IMR-90 (cell line): ENCODE results near the gene WSB1. TPM values are rescaled to one million over a fixed set of nuclear protein-coding genes. Genes with fewer than 3 reads are reported as not detected.

Experiments
- ATAC-seq: fragments of 200-7000 bp; cut with Tn5 transposase; 2 replicates; pipeline ENCODE4 v1.9.1; 2020; ENCODE audit warnings: low read depth, mild to moderate bottlenecking, moderate library complexity
- BruUV-seq: library from RNA; stranded (reverse); fragments of 400-500 nt; replicated peaks from 2 replicates; lab custom pipeline; 2021; lab: Mats Ljungman, UMichigan
- CTCF ChIA-PET: fragments of 300-600 bp; formaldehyde crosslinking; extraction: SDS; loops from one replicate; lab custom pipeline; 2021; ENCODE audit warnings: antibody characterized with exemption; lab: Yijun Ruan, JAX
- POLR2A ChIA-PET: fragments of 300-600 bp; sonication (Branson Sonifier 250); formaldehyde crosslinking; loops from one replicate; lab custom pipeline; 2022; ENCODE audit warnings: antibody characterized with exemption; ENCODE audit not compliant: unreplicated experiment; lab: Charles Lee
- DNase-seq: peaks from one replicate; pipeline ENCODE4 v3.0.0; 2013
- H2AFZ ChIP-seq: replicated peaks from 2 replicates; pipeline ENCODE3; 2013; ENCODE audit warnings: low read length, mild to moderate bottlenecking; ENCODE audit not compliant: poor library complexity
- H2AK5ac ChIP-seq: 2 replicates; pipeline ENCODE4 v1.6.1; 2013; ENCODE audit warnings: low read depth, low read length, inconsistent platforms
- H2AK9ac ChIP-seq: replicated peaks from 2 replicates; pipeline ENCODE3; 2013; ENCODE audit warnings: mild to moderate bottlenecking, low read depth, low read length, moderate library complexity; ENCODE audit not compliant: poor library complexity
- H2BK120ac ChIP-seq: 2 replicates; pipeline ENCODE4 v1.6.1; 2013; ENCODE audit warnings: low read depth, low read length, inconsistent platforms
- H2BK15ac ChIP-seq: 3 replicates; pipeline ENCODE4 v1.6.1; 2013; ENCODE audit warnings: low read depth, low read length, inconsistent platforms
- H2BK20ac ChIP-seq: 2 replicates; pipeline ENCODE4 v1.6.1; 2013; ENCODE audit warnings: low read depth, mild to moderate bottlenecking, inconsistent platforms, low read length, moderate library complexity
- H2BK5ac ChIP-seq: 2 replicates; pipeline ENCODE4 v1.6.1; 2013; ENCODE audit warnings: mild to moderate bottlenecking, low read depth, low read length, inconsistent platforms; ENCODE audit not compliant: poor library complexity, severe bottlenecking
- H3K14ac ChIP-seq: replicated peaks from 2 replicates; pipeline ENCODE4 v1.6.1; 2013; ENCODE audit warnings: low read depth, low read length, inconsistent platforms
- H3K18ac ChIP-seq: 2 replicates; pipeline ENCODE4 v1.6.1; 2013; ENCODE audit warnings: low read depth, low read length, control low read depth
- H3K23ac ChIP-seq: 2 replicates; pipeline ENCODE4 v1.6.1; 2013; ENCODE audit warnings: low read depth, low read length, inconsistent platforms
- H3K27ac ChIP-seq: 2 replicates; pipeline ENCODE4 v1.5.1; 2013; ENCODE audit warnings: mild to moderate bottlenecking, control low read depth, low read length; ENCODE audit not compliant: insufficient read depth
- H3K27me3 ChIP-seq: 2 replicates; pipeline ENCODE4 v1.6.1; 2013; ENCODE audit warnings: low read length; ENCODE audit not compliant: control insufficient read depth, insufficient read depth
- H3K36me3 ChIP-seq: 2 replicates; pipeline ENCODE4 v1.6.1; 2013; ENCODE audit warnings: low read length, mixed read lengths; ENCODE audit not compliant: control insufficient read depth, insufficient read depth
- H3K4ac ChIP-seq: 2 replicates; pipeline ENCODE4 v1.6.1; 2013; ENCODE audit warnings: low read depth, low read length, inconsistent platforms
- H3K4me1 ChIP-seq: 2 replicates; pipeline ENCODE4 v1.6.1; 2013; ENCODE audit warnings: low read length, mixed read lengths; ENCODE audit not compliant: control insufficient read depth, insufficient read depth
- H3K4me2 ChIP-seq: 2 replicates; pipeline ENCODE4 v1.6.1; 2013; ENCODE audit warnings: low read depth, mild to moderate bottlenecking, control low read depth, low read length, moderate library complexity
- H3K4me3 ChIP-seq: 2 replicates; pipeline ENCODE4 v1.5.1; 2013; ENCODE audit warnings: low read depth, mild to moderate bottlenecking, control low read depth, low read length, moderate library complexity; ENCODE audit not compliant: insufficient read depth
- H3K56ac ChIP-seq: 2 replicates; pipeline ENCODE4 v1.6.1; 2013; ENCODE audit warnings: low read length, inconsistent platforms; ENCODE audit not compliant: insufficient read depth; ENCODE audit errors: extremely low read depth
- H3K79me1 ChIP-seq, 2 experiments: 2 replicates each; pipeline ENCODE4 v1.6.1; 2013; ENCODE audit warnings: low read length in 2 of 2, inconsistent platforms in 1 of 2, low read depth in 1 of 2
- H3K9ac ChIP-seq: 2 replicates; pipeline ENCODE4 v1.6.1; 2013; ENCODE audit warnings: low read depth, low read length, control low read depth
- H3K9me1 ChIP-seq: 2 replicates; pipeline ENCODE4 v1.6.1; 2013; ENCODE audit warnings: low read length, inconsistent platforms; ENCODE audit not compliant: insufficient read depth
- H3K9me3 ChIP-seq: 2 replicates; pipeline ENCODE4 v1.6.1; 2013; ENCODE audit warnings: low read length; ENCODE audit not compliant: control insufficient read depth, insufficient read depth
- H4K20me1 ChIP-seq: 2 replicates; pipeline ENCODE4 v1.6.1; 2013; ENCODE audit warnings: low read length, inconsistent platforms; ENCODE audit not compliant: insufficient read depth
- H4K5ac ChIP-seq: 2 replicates; pipeline ENCODE4 v1.6.1; 2013; ENCODE audit warnings: mild to moderate bottlenecking, low read depth, low read length, control low read depth
- H4K8ac ChIP-seq, 2 experiments: 2 replicates each; pipeline ENCODE4 v1.6.1; 2013; ENCODE audit warnings: low read depth in 2 of 2, low read length in 2 of 2, control low read depth in 1 of 2, inconsistent platforms in 1 of 2
- H4K91ac ChIP-seq: 2 replicates; pipeline ENCODE4 v1.6.1; 2013; ENCODE audit warnings: low read depth, low read length, inconsistent platforms; ENCODE audit not compliant: insufficient read depth
- MXI1 ChIP-seq: IDR thresholded peaks from 2 replicates; pipeline ENCODE4 v1.6.1; 2012; ENCODE audit warnings: low read depth, mild to moderate bottlenecking, low read length, moderate library complexity, borderline replicate concordance
- POLR2A ChIP-seq: IDR thresholded peaks from 2 replicates; pipeline ENCODE4 v1.6.1; 2012; ENCODE audit warnings: mild to moderate bottlenecking, low read depth, low read length
- RCOR1 ChIP-seq: IDR thresholded peaks from 2 replicates; pipeline ENCODE4 v1.6.1; 2012; ENCODE audit warnings: mild to moderate bottlenecking, low read length, improper control_type of control experiment; ENCODE audit not compliant: insufficient replicate concordance
- WGBS, 2 experiments: methylation state at CpG; one replicate each; pipeline versions ENCODE4 v1.1.5 to v1.1.7; 2013; ENCODE audit warnings: missing lambda C conversion rate in 2 of 2; ENCODE audit not compliant: insufficient read length in 1 of 2; ENCODE audit errors: extremely low coverage in 2 of 2; 5-methylcytosine and 5-hydroxymethylcytosine counted together
- dilution Hi-C: fragments of 300-500 bp; cut with HindIII; formaldehyde crosslinking; loops from one replicate; pipeline ENCODE4 v1.14.3; 2018; ENCODE audit warnings: low sequenced_read_pairs; ENCODE audit not compliant: unreplicated experiment
- in situ Hi-C: fragments of 300-500 bp; cut with MboI; formaldehyde crosslinking; loops from 3 replicates; pipeline ENCODE4 v1.14.3; 2019; ENCODE audit warnings: low sequenced_read_pairs, inconsistent platforms, mixed read lengths
- intact Hi-C: fragments of 100-400 bp; cut with micrococcal nuclease; formaldehyde crosslinking; loops from 2 replicates; pipeline ENCODE4 v1.10.0; 2022
- polyA plus RNA-seq, 3 experiments: library from polyadenylated mRNA; depleted of rRNA; stranded (reverse); fragments of >200 nt; gene quantifications; 2 replicates each; pipeline ENCODE4 v1.2.3, GENCODE V29; 2012; ENCODE audit warnings: low replicate concordance in 1 of 3
- total RNA-seq: library from RNA; depleted of rRNA; stranded (reverse); fragments of >200 nt; gene quantifications from 2 replicates; pipeline ENCODE4 v1.2.3, GENCODE V29; 2012

The WSB1 gene
- total and polyA plus RNA-seq, 2 of the 4 experiments (the other 2 are of a cell fraction): 140 to 266 TPM

DNA sequence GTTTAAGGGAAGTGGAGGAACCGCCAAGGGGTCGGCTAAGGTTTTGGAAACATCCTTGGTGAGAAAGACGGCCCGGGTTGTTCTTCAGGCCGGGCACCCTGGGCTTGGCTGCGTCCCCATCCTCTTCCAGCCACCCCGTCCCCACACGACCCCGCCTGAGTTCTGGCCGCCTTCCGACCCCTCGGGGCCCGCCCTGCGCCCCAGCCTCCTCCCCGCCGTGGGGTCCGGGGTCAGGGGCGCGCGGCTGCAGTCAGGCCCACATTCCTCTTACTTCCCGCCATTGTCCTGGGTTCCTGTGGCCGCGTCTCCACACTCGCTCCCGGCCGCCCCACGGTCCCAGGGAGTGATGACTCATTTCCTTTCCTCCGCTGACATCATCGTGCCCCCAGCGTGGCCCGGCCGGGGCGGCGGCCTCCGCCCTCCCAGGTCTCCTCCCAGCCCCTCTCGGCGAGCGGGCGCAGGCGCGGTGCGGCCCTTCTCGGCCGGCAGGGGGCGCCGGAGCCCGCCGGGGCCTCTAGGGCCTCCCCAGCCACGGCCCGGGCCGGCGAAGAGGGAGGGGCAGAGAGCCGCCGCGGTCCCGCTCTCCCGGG lies 59.6 kb downstream of the WSB1 start (continued):
- 0 out of 2 replicates have a peak, but pooled peaks have one; percentile 17 for TF ChIP-seq MXI1
- peak; percentile 79; the same call in 1 of the 2 replicates for TF ChIP-seq POLR2A

DNA sequence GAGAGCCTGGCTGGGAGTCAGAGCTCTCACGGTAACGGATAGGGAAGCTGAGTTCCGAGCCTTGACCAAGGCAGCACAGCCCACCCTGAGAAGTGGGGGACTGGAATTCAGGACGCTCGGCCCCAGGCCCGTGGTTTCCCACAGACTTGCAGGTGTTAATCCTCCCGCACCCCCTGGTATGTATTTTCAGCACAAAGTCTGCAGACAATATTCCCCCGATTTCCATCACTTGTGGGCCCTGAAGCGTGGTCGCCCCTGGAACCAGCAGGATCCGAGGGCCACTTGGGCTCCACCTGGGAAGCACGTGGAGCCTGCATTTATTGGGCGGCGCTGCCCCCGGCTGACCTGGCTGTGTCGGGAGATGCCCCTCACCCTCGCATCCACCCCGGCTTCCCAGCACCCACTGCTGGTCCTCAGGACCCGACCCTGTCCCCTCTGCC lies 60.2 kb downstream of the WSB1 start:
- Histone ChIP-seq H3K36me3 (no peaks in the 10 kb centered on the region), H2AFZ (peak overlapping the region; percentile 96), H2AK5ac (peak overlapping the region; percentile 96), H4K8ac (peak overlapping the region; percentile 80 to 96), H4K91ac (peak overlapping the region; percentile 98), H3K18ac (peak overlapping the region; percentile 83), H2BK120ac (peak overlapping the region; percentile 92), H3K56ac (peak overlapping the region; percentile 70; the same call in 1 of the 2 replicates), H3K14ac (peak overlapping the region; percentile 95), H4K20me1 (no peaks in the 10 kb centered on the region), H3K4ac (peak overlapping the region; percentile 92), H3K4me3 (peak overlapping the region; percentile 28), H3K23ac (peak overlapping the region; percentile 90), H3K4me1 (peaks cover 8% of the 10 kb centered on the region), H2BK5ac (peak overlapping the region; percentile 75), H4K5ac (peak overlapping the region; percentile 67), H2BK15ac (peak overlapping the region; percentile 86; the same call in 2 of the 3 replicates), H3K9me1 (peaks cover 6% of the 10 kb centered on the region), H3K9ac (peak overlapping the region; percentile 73), H3K27me3 (no peaks in the 10 kb centered on the region), H3K27ac (peak overlapping the region; percentile 76), H2AK9ac (peak overlapping the region; percentile 88), H3K4me2 (peak overlapping the region; percentile 87), H2BK20ac (peak overlapping the region; percentile 90), H3K9me3 (no peaks in the 10 kb centered on the region), H3K79me1 (peaks cover 7 to 19% of the 10 kb centered on the region in 2 experiments; a peak in 3 of 4 replicates)
- no peak for TF ChIP-seq RCOR1
- ATAC-seq (no peak), DNase-seq (no peak)
- intact Hi-C loops (loop anchor here (5.0 kb wide), 2 partner anchors 78 to 188 kb away; no protein-coding TSS in a partner anchor), dilution Hi-C loops (no loop called here), in situ Hi-C loops (loop anchor here (5.0 kb wide), 1 partner anchor 243 kb away; no protein-coding TSS in a partner anchor)
- WGBS, 2 experiments: 40% methylated on average over 14 of the region's 19 CpGs; no CpG with 5 or more reads in 1 of the 2 experiments
- no TSS peak for BruUV-seq
- CTCF ChIA-PET: interaction anchor here (0.6 to 2.0 kb wide), 8 partner anchors 58 to 247 kb away, joined by 3 to 9 read pairs (median 4); no protein-coding TSS in a partner anchor
- POLR2A ChIA-PET: no interaction called here
